HG02678 (cell line): ENCODE measurements around the gene NDUFAB1.
"Not testable (repeated sequence)": the region's sequence is repeated elsewhere in the genome, so short reads cannot be mapped to it uniquely, and the experiment has no call there.

Experiments used
- ATAC-seq: cut with Tn5 transposase; IDR thresholded peaks from one replicate; pipeline ENCODE4 v1.9.1; 2021; ENCODE audit warnings: mild to moderate bottlenecking, moderate library complexity; ENCODE audit not compliant: unreplicated experiment

The NDUFAB1 gene

DNA sequence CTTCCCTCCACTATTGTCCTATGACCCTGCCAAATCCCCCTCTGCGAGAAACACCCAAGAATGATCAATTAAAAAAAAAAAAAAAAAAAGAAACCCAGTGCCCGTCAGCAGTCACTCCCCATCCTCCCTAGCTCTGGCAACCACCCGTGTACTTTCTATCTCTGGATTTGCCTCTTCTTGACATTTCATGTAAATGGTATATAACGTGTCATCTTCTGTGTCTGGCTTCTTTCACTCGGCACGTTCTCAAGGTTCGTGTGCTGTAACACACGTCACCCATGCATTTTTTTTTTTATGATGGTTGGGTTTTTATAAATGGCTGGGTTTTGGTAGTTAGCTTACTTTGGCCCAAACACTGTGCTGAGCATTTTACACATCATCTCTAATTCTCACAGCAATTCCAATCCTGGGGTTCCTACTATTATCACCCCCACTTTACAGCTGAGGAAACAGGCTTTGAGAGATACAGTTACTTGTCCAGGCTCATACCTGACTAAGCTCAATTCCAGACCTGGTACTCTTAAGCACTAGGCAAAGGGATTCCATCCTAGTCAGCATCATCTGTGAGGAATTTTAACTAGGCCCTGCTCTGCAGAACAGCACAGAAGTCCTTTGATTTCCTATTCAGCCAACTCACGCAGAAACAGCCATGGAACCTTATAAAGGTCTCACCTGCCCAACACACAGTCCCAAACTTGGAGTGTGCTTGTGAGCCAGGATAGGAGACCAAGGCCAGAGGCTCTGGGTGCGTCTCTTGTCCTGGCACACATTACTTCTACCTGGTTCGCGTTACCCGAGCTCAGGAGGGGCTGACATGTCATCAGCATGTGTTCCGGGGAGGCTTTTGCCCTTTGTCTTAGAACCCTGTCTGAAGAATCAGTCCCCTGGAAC, 11.7 kb downstream of the NDUFAB1 start:
- no peak for ATAC-seq

DNA sequence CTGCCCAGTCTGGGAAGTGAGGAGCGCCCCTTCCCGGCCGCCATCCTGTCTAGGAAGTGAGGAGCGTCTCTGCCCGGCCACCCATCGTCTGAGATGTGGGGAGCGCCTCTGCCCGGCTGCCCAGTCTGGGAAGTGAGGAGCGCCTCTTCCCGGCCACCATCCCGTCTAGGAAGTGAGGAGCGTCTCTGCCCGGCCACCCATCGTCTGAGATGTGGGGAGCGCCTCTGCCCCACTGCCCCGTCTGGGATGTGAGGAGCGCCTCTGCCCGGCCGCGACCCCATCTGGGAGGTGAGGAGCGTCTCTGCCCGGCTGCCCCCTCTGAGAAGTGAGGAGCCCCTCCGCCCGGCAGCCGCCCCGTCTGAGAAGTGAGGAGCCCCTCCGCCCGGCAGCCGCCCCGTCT, 12.8 kb downstream of the NDUFAB1 start:
- ATAC-seq: not testable (repeated sequence)

DNA sequence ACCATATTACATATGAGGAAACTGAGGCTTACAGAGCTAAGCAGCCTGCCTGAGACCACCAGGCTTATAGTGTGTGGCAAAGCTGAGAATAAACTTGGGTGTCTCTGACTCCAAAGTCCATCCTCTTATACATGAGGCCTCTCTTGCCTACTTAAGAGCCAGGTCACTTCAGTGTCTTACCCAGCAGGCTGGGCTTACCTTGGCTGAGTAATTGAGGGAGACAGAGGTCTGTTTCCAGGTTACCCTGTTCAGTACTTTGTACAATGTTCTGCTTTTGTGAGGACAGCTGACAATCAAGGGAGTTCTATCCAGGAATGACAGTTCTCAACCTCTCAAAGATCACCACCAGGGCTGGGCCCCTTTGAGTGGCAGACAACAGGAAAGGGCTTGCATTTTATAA, 14.4 kb downstream of the NDUFAB1 start:
- ATAC-seq: no peak

DNA sequence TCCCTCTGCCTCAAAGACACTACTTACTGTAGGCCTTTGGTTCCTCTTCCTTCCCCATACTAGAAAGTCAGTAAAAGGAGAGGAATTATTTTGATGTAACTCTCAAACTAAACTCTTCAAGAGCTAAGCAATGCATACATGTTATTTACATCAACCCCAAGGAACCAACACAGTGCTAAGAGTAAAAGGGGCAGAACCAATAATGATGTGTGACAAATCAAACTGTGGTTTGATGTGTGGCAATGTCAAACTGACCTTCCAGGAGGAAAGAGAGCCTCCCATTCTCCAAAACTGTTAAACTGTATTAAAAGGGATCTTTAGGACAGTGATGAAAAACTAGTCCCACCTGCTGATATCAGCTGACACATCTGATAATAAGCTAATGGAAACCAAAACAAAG, 15.7 kb downstream of the NDUFAB1 start:
- no peak for ATAC-seq

DNA sequence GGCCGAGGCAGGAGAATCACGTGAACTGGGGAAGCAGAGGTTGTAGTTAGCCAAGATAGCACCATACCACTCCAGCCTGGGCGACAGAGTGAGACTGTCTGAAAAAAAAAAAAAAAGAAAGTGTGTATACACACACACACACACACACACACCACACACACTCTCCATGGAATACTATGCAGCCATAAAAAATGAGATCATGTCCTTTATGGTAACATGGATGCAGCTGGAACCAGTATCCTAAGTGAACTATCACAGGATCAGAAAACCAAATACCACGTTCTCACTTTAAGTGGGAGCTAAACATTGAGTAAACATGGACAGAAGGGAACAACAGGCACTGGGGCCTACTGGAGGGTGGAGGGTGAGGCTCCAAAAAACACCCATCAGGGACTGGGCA, 16.7 kb downstream of the NDUFAB1 start:
- no peak for ATAC-seq

DNA sequence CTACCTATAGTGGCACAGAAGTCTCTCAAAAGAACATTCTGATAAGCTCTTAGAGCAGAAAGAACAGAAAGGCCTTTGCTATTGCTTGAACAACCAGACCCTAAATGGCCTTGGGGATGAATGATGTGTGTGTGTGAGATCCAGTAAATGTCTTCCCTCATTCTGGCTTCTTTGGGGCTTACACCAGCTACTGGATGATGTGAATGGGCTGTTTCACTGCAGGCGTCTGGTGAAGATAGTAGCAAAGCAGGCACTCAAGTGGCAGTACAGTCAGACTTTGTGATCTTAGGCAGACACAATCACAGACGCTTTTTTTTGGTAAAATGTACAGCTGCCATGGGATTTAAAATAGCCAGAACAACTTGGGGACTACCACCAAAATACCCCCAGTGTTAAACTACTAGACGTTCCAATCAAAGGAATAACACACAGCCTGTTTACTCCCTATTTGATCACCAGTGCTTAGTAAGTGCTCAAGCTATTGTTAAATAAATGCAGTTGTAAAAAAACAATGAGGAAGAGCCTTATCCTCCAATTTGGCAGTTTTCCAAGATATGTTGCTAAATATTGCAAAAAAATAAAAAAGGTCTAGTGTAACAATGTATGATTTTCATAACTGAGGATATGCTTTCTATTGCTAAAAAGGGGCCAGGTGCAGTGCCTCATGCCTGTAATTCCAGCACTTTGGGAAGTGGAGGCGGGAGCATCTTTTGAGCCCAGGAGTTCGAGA, 17.9 kb downstream of the NDUFAB1 start:
- ATAC-seq: no peak

DNA sequence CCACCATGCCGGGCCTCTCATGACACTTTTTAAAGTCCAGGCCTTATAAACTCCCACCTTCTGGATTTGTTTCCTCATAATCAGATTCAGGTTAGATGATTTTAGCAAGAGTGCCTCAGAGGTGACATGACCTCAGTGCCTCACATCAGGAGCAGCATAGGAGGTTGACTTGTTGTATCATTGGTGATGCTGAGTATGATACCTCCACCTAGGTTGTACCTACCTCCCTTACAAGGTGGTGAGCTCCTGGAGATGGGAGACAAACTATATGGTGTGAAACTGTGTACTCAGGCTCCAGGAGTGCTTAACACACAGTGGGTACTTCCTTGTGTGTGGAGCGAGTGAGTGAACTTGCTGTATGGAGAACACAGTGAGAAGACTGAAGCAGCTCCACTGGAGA, 18.6 kb downstream of the NDUFAB1 start:
- no peak for ATAC-seq

DNA sequence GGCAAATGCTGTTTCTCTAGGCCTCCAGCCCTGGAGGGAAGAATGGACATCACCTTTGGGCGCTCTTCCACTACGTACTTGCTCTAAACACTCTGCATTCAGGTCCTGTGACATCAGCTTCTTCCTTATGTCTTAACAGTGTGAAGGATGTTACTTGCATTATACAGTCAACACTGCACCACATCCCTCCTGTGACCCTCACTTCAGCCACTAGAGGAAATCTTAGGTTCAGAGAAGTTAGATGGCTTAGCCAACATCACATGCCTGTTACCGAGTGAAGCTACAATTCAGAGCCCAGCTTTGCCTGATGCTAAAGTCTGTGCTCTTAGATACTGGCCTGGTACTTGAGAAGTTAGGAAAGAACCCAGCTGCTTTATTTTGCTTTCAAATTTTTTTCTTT, 20.3 kb downstream of the NDUFAB1 start:
- ATAC-seq: no peak

DNA sequence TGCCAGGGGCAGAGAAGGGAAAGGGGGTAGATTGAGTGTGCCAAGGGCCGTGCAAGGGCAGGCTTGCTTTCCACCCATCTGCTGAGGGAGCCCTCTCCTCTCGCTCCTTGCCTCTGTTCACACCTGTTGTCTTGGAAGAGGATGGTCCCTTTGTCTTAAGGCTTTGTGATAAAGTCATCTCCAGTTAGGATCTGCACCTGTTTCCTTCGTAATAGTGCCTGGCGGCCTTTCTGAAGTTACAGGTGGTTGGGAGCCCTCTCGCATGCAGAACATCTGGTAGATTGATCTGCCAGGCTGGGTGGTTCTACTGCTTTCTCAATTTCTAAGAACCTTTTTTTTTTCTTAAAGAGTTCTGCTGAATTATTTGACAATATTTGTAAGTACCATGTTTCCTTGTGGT, 22.3 kb downstream of the NDUFAB1 start:
- ATAC-seq: no peak

DNA sequence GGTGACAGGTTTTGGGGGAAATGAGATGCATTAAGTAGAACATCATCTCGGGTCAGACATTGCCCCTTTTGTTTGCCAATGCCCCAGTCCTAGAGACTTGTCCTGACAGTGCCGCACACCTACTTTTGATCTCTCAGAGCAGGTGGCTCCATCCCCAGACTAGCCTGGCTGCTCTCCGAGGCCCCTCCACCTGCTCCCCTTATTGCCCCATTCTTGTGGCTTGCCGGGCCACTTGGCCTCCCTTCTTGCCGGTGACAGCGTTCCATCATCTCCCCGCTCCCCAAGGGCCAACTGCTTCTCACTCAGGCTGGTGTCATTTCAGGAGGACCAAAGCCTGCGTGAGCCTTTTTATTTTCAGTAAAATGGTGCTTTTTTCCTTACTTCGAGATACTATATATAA, 23.7 kb downstream of the NDUFAB1 start:
- no peak for ATAC-seq

DNA sequence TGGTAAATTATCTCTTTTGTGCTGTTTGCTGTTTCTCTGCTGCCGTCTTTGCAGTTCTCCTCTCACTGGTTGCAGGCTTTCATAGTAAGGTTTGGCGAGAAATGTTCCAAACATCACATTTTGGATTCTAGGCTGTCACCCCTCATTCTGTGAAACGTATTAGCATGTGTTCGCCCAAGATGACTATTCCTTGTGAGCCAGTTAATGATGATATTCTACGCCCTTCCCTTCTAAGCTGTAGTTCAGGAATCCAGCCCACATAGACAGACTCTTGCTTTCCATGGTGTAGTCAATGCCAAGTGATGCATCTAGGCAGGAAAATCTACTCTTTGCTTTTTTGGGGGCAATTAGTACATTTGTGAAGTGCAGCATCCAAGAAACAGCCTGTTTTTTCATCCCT, 24.2 kb downstream of the NDUFAB1 start:
- ATAC-seq: no peak

DNA sequence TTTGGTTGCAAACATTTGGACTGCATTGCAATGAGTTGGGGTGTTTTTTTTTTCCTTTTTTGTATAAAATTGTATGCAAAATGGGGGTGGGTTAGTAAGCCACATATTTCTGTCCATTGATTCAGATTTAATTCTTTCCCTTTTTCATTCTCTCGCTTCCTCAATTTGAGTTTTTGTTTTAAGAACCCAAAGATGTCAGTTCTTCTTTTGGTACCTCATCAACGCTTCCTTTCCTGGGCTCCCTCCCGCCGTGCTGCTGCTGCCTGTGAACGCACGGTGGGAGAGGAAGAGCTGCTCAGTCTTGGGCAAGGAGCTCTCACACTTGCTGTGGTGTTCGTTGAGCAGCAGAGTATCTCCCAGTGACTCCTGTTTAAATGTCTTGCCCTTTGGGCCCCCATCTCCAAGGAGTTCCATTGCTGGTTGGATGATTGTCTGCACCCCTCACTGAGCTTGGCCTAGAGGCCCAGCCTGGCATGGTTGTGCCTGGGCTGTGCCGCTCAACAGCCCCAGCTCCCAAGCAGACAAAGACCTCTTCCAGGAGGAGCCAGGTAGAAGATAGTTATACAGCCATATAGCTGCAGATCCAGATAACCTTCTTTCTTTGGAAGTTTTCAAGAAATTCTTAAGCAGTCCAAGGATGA, 25.0 kb downstream of the NDUFAB1 start:
- no peak for ATAC-seq

DNA sequence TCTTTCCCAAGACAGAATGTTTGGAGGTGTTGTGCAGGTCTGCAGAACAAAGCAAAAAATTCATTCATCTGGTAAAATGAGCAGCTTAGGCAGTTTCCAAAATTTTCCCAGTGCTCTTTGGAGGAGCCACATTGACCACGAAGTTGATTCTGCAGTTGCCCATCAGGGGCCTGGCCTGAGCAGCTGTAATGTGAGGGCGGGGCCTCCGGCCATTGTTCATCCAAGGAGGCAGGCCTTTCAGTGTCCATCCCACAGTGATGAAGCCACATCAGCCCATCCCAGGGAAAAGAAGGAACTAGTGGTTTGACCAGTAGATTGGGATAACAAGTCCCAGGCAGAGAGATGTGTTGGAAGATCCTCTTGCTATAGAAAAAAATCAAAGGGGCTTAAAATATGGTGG, 28.5 kb downstream of the NDUFAB1 start:
- no peak for ATAC-seq

DNA sequence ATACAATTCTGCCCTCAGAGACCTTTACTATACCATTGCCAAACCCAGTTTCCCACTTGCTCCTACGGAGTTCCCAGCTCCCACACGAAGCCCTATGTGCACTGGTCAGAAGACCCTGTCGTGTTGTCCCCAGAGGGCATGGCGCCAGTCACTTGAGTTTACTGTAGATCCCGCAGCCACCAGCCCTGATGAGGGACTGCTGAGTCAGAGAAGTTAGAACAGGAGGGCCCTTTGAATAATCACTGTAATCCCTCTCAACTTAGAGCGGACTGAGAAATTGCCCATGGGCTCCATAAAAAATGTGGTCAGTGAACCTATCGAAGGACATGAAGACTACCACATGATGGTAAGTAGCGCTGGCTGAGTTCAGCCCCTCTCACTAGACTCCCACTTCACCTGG, 29.4 kb downstream of the NDUFAB1 start:
- ATAC-seq: no peak

DNA sequence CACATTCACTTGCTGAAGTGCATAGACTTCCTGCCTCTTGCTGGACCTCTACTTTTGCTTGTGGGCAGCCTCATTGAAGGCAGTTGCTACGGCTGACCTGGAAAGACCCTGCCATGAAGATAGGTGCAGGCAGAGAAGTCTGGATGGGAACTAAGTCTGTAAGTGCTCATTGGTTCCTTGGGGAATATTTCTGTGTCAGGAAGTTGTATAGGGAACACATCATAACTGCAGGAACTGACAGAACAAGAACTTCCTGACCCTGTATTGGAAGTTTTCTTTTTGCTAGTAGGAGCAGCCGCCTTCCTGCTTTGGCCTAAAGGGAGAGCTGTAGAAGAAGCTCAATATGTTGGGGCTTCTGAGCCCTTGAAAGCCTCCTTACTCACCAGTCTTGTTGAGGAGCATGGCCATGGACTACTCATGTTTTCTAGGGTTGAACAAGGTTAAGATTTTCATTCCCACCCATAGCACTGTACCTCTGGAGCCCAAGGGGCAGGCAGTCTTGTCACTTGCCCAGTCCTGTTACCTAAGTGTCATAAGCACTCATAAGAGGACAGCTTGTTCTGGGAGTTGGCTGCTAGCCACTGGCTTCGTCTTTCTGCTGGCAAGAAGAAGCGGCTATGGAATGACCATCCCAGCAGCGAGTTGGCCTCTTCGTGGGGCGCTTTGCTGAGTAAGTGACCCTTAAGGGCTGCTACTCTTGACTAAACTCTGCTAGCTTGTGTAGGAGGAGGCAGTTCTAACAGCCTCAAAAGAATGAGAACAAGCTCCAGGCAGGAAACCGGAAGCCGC, 31.3 kb downstream of the NDUFAB1 start:
- no peak for ATAC-seq

DNA sequence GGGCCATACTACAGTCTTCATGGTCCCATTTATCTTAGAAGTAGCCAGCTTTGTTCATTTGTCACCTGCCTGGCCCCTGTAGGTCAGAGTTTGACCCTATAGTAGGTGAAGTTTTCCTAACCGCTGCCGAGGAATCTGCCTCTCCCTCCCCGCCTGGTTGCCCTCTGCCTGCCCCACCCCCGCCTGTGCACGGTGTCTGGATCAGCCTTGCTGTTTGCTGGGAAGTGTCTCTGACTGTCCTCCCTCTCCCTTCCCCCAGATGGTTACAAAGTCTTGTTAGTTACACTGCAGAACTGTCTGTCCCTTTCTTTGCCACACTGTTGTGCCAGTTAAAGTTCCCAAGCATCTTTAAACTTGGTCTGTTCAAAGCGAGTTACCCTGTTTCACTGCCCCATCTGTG, 32.9 kb downstream of the NDUFAB1 start:
- no peak for ATAC-seq

DNA sequence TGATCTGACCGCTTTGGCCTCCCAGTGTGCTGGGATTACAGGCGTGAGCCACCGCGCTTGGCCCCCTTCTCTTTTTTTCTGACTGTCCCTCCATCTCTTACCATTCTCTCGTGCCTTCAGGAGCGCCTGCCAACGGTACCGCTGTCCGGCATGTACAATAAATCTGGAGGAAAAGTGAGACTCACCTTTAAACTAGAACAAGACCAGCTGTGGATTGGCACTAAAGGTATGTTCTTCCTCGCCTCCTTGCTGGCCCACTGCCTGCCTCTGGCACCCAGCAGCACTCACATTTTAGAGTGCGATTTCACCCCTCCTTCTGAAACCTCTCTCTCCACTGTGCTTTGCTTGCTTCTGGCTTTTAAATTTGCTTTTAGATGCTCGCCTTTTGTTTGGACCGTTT, 33.6 kb downstream of the NDUFAB1 start:
- ATAC-seq: no peak

DNA sequence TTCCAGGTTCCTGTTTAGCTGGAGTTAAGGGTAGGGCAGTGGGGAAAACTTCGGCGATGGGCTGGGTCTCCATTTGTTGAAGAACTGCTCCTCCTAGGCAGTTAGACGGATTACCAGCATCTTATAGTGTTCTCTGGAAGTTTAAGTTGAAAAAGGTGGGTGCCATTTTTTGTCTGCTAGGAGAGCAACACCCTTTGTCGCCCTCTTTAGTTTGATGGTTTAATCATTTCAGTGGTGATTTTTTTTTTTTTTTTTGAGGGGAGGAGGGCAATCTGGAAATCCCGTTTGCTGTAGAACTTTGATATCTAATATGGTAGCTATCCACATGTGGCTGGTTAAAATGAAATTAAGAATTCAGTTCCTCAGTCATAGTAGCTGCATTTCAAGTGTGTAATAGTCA, 34.5 kb downstream of the NDUFAB1 start:
- no peak for ATAC-seq

DNA sequence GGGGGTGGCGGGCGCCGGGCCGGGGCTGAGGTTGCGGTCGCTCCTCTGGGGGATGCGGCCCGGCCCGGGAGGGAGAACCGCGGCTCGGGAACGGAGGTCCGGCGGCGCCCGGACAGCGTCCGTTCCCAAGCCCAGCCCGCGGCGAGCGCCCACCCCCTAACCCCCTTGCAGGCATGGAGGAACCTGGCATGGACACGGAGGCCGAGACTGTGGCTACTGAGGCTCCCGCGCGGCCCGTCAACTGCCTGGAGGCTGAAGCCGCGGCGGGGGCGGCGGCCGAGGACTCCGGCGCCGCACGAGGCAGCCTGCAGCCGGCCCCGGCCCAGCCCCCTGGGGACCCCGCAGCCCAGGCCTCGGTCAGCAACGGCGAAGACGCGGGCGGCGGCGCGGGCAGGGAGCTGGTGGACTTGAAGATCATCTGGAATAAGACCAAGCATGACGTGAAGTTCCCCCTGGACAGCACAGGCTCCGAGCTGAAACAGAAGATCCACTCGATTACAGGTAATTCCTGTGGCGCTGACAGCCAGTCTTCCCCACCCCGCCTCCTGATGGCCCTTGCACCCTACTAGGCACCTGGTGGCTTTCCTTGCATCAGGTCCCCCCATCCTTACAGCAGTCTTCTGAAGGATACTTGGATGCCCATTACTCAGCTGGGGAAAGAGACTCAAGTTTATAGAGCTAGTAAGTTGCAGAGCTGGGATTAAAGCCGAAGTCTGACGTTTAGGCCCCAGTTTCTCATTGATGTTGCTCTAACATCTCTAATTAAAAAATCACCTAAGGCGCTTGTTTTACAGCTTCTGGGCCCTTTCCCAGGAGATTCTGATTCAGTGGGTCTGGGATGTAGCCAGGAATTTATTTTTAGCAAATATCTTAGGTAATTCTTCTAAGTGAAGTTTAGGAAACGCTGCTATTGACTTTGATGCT, 38.1 kb downstream of the NDUFAB1 start:
- no peak for ATAC-seq
